HTR-8/SVneo (cell line): ENCODE results near the gene NTN3.
"Not testable (repeated sequence)": the region's sequence is repeated elsewhere in the genome, so short reads cannot be mapped to it uniquely, and the experiment has no call there.

Source experiments
- DNase-seq: peaks from one replicate; pipeline ENCODE4 v3.0.0; 2011; ENCODE audit warnings: low spot score, mixed read lengths; ENCODE audit not compliant: insufficient read length
- FAIRE-seq: peaks from 2 replicates; lab custom pipeline; 2011; peaks lifted over from hg19 to GRCh38; lab: Jason Lieb, UNC

NTN3 gene

GRCh38 chr16:2439598-2439997 lies 31.5 kb upstream of the NTN3 start:
- DNase-seq (no peak), FAIRE-seq (no peak)

- not testable (repeated sequence) for FAIRE-seq, DNase-seq
Measured at GRCh38 chr16:2441143-2441804, 29.8 kb upstream of the NTN3 start.

GRCh38 chr16:2443555-2443954 lies 27.5 kb upstream of the NTN3 start:
- FAIRE-seq (no peak), DNase-seq (no peak)

GRCh38 chr16:2447920-2448583 lies 23.0 kb upstream of the NTN3 start:
- DNase-seq (no peak), FAIRE-seq (no peak)

GRCh38 chr16:2449118-2449517 lies 22.0 kb upstream of the NTN3 start:
- FAIRE-seq: no peak

GRCh38 chr16:2450535-2450934 lies 20.6 kb upstream of the NTN3 start:
- FAIRE-seq (no peak), DNase-seq (no peak)

More at GRCh38 chr16:2449118-2449517, 22.0 kb upstream of the NTN3 start:
- DNase-seq: no peak

- FAIRE-seq (no peak), DNase-seq (no peak)
Measured at GRCh38 chr16:2450975-2451381, 20.1 kb upstream of the NTN3 start.

GRCh38 chr16:2451851-2452320 lies 19.2 kb upstream of the NTN3 start:
- no peak for DNase-seq
- FAIRE-seq: no peak

GRCh38 chr16:2452650-2453049 lies 18.4 kb upstream of the NTN3 start:
- FAIRE-seq (peak; percentile 69), DNase-seq (no peak)

- DNase-seq (no peak), FAIRE-seq (no peak)
Measured at GRCh38 chr16:2455081-2455845, 15.8 kb upstream of the NTN3 start.

- DNase-seq (no peak), FAIRE-seq (no peak)
Measured at GRCh38 chr16:2456551-2457153, 14.4 kb upstream of the NTN3 start.

GRCh38 chr16:2457267-2457666 lies 13.8 kb upstream of the NTN3 start:
- DNase-seq: no peak
- no peak for FAIRE-seq

- DNase-seq (no peak), FAIRE-seq (no peak)
Measured at GRCh38 chr16:2457946-2458345, 13.2 kb upstream of the NTN3 start.

GRCh38 chr16:2458887-2459646 lies 12.0 kb upstream of the NTN3 start:
- no peak for FAIRE-seq

GRCh38 chr16:2459647-2460390 lies 11.3 kb upstream of the NTN3 start, which contains the start of gene TEDC2:
TSS of gene TEDC2 (plus strand) at chr16:2460109. CDS start at chr16:2460145, 36 bp downstream.
- FAIRE-seq (peak; percentile 87), DNase-seq (peak; percentile 95)

More at GRCh38 chr16:2458887-2459646, 12.0 kb upstream of the NTN3 start:
- no peak for DNase-seq

GRCh38 chr16:2460391-2460713 lies 10.7 kb upstream of the NTN3 start:
- FAIRE-seq (no peak), DNase-seq (no peak)

- DNase-seq (no peak), FAIRE-seq (no peak)
Measured at GRCh38 chr16:2460916-2461315, 10.2 kb upstream of the NTN3 start.

GRCh38 chr16:2462031-2462866 lies 8.8 kb upstream of the NTN3 start:
- FAIRE-seq (no peak), DNase-seq (no peak)
